Neural progenitor cell (in vitro differentiated cells): ENCODE results near the gene KIFBP.

Source experiments
- EZH2 ChIP-seq: fragments of 200-600 bp; sonication (generic); IDR thresholded peaks from 2 replicates; pipeline ENCODE4 v1.6.1; 2017; ENCODE audit warnings: antibody characterized with exemption, mild to moderate bottlenecking, moderate library complexity
- TF ChIP-seq, protein P1 (sequence below): fragments of 200-600 bp; sonication (generic); IDR thresholded peaks from 2 replicates; pipeline ENCODE4 v1.5.1; 2017; ENCODE audit warnings: antibody characterized with exemption, mild to moderate bottlenecking

DNA sequence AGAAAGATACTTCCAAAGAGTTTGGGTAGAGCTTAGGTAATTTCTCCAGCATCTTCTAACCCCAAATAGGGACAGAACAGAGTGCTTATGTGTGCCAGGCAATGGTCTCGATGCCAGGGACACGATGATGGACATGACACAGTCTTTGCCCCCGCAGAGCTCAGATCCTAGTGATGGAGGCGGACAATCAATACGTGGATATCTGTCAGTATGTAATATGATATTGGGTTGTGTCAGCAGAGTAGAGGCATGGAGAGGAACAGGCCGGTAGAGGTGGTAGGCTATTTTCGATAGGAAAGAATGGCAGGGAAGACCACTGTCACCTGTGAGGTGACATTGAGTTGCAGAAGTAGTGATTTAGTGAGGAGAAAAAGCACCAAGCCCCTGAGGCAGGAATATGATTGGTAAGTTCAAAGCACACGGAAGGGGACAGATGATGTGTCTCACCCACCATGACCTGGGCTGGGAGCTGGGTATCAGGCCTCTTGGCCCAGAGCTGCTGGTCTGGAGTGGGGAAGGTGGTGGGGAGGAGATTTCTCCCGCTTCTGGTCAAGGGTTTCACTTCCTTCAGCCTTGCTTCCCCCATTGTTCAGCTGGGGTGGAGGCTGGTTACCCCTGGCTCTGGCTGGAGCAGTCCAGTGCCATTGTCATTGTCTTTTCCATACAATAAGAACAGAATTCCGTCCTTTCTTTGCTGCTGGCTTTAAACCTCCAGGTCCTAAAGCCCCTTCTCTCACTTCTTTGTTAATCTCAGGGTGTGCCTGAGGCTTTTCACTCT, 63.3 kb downstream of the KIFBP start:
- TF ChIP-seq, protein P1, sequence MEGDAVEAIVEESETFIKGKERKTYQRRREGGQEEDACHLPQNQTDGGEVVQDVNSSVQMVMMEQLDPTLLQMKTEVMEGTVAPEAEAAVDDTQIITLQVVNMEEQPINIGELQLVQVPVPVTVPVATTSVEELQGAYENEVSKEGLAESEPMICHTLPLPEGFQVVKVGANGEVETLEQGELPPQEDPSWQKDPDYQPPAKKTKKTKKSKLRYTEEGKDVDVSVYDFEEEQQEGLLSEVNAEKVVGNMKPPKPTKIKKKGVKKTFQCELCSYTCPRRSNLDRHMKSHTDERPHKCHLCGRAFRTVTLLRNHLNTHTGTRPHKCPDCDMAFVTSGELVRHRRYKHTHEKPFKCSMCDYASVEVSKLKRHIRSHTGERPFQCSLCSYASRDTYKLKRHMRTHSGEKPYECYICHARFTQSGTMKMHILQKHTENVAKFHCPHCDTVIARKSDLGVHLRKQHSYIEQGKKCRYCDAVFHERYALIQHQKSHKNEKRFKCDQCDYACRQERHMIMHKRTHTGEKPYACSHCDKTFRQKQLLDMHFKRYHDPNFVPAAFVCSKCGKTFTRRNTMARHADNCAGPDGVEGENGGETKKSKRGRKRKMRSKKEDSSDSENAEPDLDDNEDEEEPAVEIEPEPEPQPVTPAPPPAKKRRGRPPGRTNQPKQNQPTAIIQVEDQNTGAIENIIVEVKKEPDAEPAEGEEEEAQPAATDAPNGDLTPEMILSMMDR = no peak
- no peak for TF ChIP-seq EZH2
